ENCODE data around the gene YTHDC1. TPM values are rescaled to one million over a fixed set of nuclear protein-coding genes. Genes with fewer than 3 reads are reported as not detected.

The YTHDC1 gene
- total and polyA plus RNA-seq, 2 of the 13 experiments (the other 11 are each of a cell fraction or from before 2014, with no cell fraction given): 37.3 to 56.8 TPM

DNA sequence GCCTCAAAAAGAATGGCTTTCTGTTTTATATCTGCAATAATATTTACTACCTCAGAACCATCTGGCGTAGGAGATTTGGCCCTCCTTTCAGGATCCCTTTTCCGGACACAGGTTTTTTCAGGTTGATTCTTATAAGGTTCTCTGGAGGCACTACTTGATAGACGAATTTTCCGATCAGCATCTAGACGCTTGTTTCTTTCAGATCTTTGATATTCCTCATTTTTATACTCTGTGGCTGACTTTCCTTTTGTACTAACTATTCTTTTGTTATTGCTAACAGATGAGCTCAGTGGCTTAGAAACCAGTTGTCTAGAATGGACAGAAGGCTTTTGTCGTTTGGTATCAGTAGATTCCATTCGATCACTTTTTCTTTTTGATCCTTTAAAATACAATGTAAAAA lies 12.4 kb downstream of the YTHDC1 start (continued):
- TF ChIP-seq, protein P1, sequence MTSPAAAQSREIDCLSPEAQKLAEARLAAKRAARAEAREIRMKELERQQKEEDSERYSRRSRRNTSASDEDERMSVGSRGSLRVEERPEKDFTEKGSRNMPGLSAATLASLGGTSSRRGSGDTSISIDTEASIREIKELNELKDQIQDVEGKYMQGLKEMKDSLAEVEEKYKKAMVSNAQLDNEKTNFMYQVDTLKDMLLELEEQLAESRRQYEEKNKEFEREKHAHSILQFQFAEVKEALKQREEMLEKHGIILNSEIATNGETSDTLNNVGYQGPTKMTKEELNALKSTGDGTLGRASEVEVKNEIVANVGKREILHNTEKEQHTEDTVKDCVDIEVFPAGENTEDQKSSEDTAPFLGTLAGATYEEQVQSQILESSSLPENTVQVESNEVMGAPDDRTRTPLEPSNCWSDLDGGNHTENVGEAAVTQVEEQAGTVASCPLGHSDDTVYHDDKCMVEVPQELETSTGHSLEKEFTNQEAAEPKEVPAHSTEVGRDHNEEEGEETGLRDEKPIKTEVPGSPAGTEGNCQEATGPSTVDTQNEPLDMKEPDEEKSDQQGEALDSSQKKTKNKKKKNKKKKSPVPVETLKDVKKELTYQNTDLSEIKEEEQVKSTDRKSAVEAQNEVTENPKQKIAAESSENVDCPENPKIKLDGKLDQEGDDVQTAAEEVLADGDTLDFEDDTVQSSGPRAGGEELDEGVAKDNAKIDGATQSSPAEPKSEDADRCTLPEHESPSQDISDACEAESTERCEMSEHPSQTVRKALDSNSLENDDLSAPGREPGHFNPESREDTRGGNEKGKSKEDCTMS (CRISPR knock-in tag; conservative IDR thresholded peaks at IDR 0.05): no peak
- TF ChIP-seq SP2 (CRISPR knock-in tag; IDR thresholded peaks at IDR 0.05) (no peak), MYC (CRISPR knock-in tag; IDR thresholded peaks at IDR 0.05; ENCODE audit: borderline replicate concordance) (no peak)

DNA sequence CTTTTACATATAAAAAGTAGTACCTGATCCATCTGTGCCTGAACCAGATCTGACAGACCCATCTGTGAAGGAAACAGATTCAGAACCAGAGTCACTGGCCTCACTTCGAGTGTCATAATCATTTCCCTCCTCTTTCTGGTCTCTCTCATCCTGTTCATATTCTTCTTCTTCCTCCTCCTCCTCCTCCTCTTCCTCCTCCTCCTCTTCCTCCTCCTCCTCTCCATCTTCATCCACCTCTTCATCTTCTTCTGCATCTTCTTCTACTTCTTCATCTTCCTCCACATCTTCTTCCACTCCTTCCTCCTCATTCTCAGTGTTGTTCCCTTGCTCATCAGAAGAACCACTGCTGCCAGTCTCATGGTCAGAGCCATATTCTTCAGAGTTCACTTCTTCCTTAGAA lies 12.9 kb downstream of the YTHDC1 start:
- BruUV-seq (replicated peaks): no TSS peak
- Histone ChIP-seq H4K20me1 (ENCODE audit: insufficient read depth, low read length) (peaks cover 41% of the 10 kb centered on the region), H2AFZ (ENCODE audit: low read length) (no peak overlapping the region), H3K9me3 (ENCODE audit: low read length) (no peaks in the 10 kb centered on the region), H3K27me3 (ENCODE audit: control insufficient read depth in 1 of 2, insufficient read depth in 2 of 2, low read length in 2 of 2) (no peaks in the 10 kb centered on the region; a peak in 1 of 5 replicates), H3K9ac (ENCODE audit: insufficient read depth, low read depth, low read length) (no peak overlapping the region), H3K79me2 (ENCODE audit: insufficient read depth, low read length) (peaks cover 44% of the 10 kb centered on the region), H3K4me2 (ENCODE audit: low read depth, low read length) (no peak overlapping the region), H3K27ac (ENCODE audit: extremely low read length, insufficient read depth, low read length) (no peak overlapping the region), H3K36me3 (replicated peaks in 1 of 2; ENCODE audit: control insufficient read depth in 1 of 2, insufficient read depth in 2 of 2, low read length in 2 of 2) (peaks cover 14 to 46% of the 10 kb centered on the region in 2 experiments), H3K4me1 (ENCODE audit: insufficient read depth, low read length) (peaks cover 5% of the 10 kb centered on the region; the same call in 1 of the 2 replicates), H3K4me3 (replicated peaks in 1 of 3; ENCODE audit: insufficient read depth in 1 of 3, low read depth in 2 of 3, low read length in 3 of 3) (no peak overlapping the region)
- in situ Hi-C loops (cut with HindIII; ENCODE audit: extremely low pct_ligation_motif_present, low pct_unique_long_range_greater_than_20kb) (no loop called here), intact Hi-C loops (cut with micrococcal nuclease; ENCODE audit: unreplicated experiment) (loop anchor here (5.0 kb wide), 1 partner anchor 35 kb away; no protein-coding TSS in a partner anchor)
- WGBS (ENCODE audit: low lambda C conversion rate): 95% methylated on average over 1 of the region's 1 CpG
- ChIA-PET CTCF (ENCODE audit: low intra/inter-chr PET ratio, low total read pairs) (no interaction called here), POLR2A (no interaction called here)
- ATAC-seq: no peak
- FAIRE-seq: no peak
- no peak for DNase-seq (ENCODE audit: low spot score)
- TF ChIP-seq ZNF24 (IDR thresholded peaks at IDR 0.05) (no peak), ZKSCAN5 (CRISPR knock-in tag; IDR thresholded peaks at IDR 0.05) (no peak), PLRG1 (conservative IDR thresholded peaks at IDR 0.05) (no peak), GLI4 (CRISPR knock-in tag; IDR thresholded peaks at IDR 0.05; ENCODE audit: borderline replicate concordance) (no peak), KLF11 (CRISPR knock-in tag; IDR thresholded peaks at IDR 0.05) (no peak), ZNF775 (CRISPR knock-in tag; IDR thresholded peaks at IDR 0.05; ENCODE audit: borderline replicate concordance) (no peak), KLF12 (CRISPR knock-in tag; IDR thresholded peaks at IDR 0.05; ENCODE audit: borderline replicate concordance) (no peak), ARNTL (CRISPR knock-in tag; IDR thresholded peaks at IDR 0.05) (no peak), RBAK (CRISPR knock-in tag; IDR thresholded peaks at IDR 0.05) (no peak), PRPF4 (IDR thresholded peaks at IDR 0.05; ENCODE audit: low read depth, low read length, poor library complexity, severe bottlenecking) (no peak)
- TF ChIP-seq, protein P2, sequence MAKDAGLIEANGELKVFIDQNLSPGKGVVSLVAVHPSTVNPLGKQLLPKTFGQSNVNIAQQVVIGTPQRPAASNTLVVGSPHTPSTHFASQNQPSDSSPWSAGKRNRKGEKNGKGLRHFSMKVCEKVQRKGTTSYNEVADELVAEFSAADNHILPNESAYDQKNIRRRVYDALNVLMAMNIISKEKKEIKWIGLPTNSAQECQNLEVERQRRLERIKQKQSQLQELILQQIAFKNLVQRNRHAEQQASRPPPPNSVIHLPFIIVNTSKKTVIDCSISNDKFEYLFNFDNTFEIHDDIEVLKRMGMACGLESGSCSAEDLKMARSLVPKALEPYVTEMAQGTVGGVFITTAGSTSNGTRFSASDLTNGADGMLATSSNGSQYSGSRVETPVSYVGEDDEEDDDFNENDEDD (CRISPR knock-in tag; IDR thresholded peaks at IDR 0.05; ENCODE audit: borderline replicate concordance): no peak
- TF ChIP-seq, protein P3, sequence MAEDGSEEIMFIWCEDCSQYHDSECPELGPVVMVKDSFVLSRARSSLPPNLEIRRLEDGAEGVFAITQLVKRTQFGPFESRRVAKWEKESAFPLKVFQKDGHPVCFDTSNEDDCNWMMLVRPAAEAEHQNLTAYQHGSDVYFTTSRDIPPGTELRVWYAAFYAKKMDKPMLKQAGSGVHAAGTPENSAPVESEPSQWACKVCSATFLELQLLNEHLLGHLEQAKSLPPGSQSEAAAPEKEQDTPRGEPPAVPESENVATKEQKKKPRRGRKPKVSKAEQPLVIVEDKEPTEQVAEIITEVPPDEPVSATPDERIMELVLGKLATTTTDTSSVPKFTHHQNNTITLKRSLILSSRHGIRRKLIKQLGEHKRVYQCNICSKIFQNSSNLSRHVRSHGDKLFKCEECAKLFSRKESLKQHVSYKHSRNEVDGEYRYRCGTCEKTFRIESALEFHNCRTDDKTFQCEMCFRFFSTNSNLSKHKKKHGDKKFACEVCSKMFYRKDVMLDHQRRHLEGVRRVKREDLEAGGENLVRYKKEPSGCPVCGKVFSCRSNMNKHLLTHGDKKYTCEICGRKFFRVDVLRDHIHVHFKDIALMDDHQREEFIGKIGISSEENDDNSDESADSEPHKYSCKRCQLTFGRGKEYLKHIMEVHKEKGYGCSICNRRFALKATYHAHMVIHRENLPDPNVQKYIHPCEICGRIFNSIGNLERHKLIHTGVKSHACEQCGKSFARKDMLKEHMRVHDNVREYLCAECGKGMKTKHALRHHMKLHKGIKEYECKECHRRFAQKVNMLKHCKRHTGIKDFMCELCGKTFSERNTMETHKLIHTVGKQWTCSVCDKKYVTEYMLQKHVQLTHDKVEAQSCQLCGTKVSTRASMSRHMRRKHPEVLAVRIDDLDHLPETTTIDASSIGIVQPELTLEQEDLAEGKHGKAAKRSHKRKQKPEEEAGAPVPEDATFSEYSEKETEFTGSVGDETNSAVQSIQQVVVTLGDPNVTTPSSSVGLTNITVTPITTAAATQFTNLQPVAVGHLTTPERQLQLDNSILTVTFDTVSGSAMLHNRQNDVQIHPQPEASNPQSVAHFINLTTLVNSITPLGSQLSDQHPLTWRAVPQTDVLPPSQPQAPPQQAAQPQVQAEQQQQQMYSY (CRISPR knock-in tag; IDR thresholded peaks at IDR 0.05): no peak
- TF ChIP-seq, protein P4, sequence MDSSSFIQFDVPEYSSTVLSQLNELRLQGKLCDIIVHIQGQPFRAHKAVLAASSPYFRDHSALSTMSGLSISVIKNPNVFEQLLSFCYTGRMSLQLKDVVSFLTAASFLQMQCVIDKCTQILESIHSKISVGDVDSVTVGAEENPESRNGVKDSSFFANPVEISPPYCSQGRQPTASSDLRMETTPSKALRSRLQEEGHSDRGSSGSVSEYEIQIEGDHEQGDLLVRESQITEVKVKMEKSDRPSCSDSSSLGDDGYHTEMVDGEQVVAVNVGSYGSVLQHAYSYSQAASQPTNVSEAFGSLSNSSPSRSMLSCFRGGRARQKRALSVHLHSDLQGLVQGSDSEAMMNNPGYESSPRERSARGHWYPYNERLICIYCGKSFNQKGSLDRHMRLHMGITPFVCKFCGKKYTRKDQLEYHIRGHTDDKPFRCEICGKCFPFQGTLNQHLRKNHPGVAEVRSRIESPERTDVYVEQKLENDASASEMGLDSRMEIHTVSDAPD (CRISPR knock-in tag; IDR thresholded peaks at IDR 0.05): no peak
